Activated CD8-positive, alpha-beta memory T cell treated with anti-CD3 and anti-CD28 coated beads for 4 hours (primary cell): ENCODE measurements around the gene NTM.

ENCODE experiments used
- DNase-seq, 2 donors: peaks; one replicate each; pipeline ENCODE4 v3.0.0-alpha.2; 2020; ENCODE audit warnings: low read depth in 2 of 2

Gene NTM

GRCh38 chr11:132008226-132008625 is 637.8 kb downstream of the NTM start:
- no peak for DNase-seq

DNA sequence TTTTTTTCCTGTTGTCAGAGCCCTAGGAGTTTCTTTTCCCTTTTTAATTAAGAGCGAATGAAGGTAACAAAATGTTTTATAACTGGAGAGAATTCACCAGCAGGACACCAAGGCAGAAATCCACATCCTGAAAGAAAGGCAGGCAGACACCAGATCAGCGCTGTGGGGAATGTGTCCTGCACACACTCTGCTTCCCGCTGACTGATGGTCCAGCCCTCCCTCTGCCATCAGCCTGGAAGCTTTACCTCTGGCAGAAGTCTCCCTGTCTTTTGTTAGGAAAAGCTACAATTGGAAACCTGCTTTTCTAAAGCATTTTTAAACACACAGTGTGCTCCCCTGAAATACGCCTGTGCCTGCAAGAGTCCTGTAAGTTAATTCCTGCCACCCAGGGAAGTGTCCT is 638.5 kb downstream of the NTM start:
- DNase-seq = no peak

DNA sequence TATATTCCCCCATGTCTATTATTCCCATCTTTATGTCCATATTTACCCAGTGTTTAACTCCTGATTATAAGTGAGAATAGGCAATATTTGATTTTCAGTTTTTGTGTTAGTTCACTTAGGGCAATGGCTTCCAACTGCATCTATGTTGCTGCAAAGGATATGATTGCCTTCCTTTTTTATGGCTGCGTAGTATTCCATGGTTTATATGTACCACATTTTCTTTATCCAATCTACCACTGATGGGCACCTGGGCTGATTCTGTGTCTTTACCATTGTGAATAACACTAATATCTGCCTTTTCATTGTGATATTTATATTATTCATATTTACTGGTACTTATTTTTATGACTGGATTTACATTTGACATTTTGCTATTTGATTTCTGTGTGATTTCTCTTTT is 649.6 kb downstream of the NTM start:
- DNase-seq = no peak

DNA sequence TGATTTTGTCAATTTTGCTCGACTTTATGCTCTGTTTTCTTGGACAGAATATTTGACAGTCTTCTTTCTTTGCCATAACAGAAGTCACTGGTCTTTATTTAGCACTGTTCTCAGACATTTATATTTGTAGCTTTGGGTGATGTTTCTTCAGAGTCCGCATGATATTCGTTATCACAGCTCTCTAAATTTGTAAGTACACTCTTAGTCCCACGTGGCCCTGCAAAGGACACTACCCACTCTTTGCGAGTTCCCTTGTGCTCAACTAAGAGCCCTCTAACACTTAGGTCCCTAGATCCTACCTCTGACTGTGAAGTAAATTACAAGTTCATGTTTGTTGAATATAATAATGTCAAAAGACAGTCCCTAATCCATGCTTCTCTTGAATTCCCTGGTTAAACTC is 651.9 kb downstream of the NTM start:
- no peak for DNase-seq

GRCh38 chr11:132022733-132023478 is 652.5 kb downstream of the NTM start:
- no peak for DNase-seq

DNA sequence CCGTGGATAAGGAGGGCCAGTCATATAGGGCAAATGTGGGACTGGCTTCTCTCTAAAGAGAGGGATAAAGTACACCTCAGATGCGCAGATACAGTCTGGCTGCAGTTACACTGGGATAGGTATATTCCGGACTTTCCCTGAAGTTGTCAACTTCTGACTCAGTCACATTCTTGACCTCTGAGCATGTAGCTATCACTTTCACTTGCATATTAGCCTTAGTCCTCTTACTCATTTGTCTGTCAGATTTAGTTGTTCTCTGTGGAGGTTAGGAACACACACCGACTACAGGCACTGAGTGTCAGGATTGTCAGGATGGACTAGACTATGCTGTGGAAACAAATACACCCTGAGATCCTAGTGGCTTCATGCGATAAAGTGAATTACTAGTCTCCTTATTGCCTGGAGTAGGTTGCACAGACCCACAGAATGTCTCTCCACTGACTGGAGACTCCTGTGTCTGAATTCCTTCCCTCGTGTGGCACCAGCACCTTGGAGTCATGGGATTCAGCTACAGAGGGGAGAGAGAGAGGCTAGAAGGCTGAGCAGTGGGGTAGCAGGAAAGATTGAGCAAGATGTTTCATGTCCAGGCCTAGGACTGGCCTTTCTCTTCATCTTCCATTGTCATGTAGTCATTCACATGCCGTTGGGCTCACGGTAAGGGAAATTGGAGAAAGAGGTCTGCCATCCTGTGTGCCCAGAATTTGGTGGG is 654.3 kb downstream of the NTM start:
- DNase-seq = no peak

DNA sequence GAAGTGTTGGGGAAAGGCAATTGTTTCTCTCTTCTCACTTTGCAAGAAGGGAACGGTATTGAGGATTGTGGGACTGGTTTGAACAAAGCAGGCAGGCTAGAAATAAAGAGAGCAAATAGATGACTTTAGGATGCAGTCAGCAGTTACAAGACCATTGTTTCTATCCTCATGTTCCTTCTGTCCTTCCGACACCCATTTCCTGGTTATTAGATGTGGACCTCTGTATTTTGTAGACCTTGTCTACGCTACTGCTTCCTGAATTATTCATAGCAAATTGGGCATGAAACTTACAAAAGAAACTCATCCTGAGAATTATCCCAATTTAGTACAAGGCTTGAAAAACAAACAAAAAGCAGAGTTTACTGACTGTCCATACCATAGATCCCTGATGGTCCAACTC is 656.3 kb downstream of the NTM start:
- no peak for DNase-seq

DNA sequence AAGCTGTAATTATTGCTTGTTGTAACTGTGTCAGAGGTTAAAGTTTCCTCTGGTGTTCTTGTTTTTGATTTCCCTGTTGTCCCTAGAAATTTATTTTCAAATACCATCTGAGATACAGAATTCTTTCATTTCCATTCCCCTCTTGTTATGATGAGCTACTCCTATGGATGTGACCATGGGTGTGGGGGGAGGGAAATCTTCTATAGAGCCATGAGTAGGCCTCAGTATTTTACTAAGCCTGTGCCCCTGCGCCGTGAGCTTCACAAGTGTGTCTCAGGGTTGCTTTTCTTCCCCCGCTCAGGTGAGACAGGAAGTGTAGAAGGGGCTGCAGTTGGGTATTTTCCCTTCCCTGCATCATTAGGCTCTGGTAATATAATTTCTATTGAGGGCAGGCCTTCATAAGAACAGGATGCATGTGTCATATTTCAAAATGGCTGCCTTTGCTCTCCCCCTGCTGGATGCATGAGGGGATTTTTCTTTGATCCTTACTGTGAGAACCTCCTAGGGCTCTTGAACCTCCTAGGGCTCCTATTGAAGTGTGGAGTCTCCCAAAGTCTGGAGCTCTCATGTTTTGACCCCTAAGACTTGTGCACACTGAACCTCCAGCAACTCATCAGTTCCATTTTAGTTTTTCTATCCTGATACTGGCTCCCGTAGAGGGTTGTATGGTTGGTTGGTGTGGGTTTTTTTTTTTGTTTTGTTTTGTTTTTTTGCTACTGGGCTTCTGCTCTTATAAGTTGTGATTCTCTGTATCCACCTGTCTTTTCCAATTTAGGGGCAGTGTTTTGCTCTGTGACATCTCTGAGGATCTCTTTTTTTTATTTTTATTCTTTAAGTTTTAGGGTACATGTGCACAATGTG is 658.2 kb downstream of the NTM start:
- no peak for DNase-seq

GRCh38 chr11:132030896-132031295 is 660.5 kb downstream of the NTM start:
- DNase-seq = no peak

DNA sequence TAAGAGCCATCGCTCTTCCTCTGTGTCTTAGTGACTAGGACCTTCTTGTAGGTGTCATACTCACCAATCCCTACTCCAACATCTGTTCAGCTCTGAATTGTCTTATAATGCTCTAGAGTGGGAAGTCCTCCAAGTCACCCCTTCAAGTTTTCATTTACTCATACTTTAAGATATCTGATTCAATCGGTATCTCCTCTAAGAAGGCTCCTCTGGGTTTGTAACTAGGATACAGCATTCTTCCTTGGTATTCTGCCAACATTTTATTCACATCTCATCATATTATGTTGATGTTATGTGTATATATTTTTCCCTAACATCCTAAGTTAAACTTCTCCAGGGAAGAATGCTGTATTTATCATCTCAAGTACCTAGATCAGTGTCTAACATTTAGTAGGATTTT is 662.1 kb downstream of the NTM start:
- no peak for DNase-seq

DNA sequence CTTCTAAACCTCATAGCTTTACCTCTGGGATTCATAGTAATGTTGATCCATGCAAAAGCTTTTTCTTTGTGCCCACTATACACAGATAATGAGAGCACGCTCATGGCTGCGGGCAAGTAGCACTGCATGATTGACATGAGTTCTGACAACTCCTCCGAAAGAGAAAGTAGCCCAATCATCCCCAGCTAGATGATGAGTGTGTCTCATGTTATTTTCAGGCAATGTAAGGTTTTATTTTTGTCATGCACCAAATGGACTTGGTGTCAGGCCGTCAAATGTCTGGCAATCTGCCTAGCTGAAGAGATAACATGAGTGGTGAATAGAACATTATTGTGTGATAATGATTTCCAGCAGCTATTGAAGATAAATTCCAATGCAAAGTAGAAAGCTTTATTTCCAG is 662.6 kb downstream of the NTM start:
- no peak for DNase-seq

GRCh38 chr11:132035228-132035627 is 664.8 kb downstream of the NTM start:
- no peak for DNase-seq

DNA sequence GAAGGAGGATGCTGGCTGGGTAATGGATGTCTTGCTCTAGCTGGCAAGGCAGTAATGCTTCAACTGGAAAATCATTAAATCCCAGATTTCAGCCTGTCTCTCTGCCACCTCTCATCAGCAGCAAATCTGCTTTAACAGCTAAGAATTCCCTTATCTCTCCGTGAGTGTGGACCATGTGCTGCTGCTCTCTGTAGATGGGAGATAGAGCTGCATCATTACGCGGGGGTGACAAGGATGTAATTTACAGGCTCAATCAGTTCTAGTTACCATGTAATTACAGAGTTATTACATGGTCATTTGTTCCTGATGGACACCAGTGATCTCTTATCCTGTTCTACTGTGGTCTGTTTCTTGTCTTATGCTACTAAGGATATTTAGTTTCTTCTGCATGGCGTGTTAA is 665.4 kb downstream of the NTM start:
- no peak for DNase-seq

- no peak for DNase-seq
Observed at GRCh38 chr11:132036220-132036619, 665.8 kb downstream of the NTM start.

DNA sequence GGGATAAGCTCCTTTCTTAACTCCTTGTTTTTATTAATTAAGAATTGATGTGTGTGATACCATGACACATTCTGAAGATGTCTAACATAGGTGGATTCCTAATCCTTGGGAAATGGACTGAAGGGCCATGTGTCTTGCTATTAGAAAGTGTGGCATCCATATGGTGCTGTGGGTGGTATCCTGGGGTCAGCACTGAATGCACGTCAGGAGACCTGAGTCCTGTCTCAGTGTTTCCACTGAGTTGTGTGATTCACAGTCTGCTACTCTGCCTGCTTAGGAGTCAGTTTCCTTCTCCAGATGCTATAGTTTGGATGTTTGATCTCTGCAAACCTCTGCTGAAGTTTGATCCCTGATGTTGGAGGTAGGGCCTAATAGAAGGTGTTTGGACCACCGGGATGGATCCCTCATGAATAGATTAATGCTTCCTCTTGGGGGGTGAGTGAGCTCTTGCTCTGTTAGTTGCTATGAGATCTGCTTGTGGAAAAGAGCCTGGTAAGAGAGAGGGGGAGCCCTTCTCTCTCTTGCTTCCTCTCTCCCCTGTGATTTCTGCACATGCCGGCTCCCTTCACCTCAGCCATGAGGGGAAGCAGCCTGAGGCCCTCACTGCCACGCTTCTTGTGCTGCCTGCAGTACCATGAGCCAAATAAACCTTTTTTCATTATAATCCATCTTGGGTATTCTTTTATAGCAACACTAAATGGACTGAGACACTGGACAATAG is 666.5 kb downstream of the NTM start:
- DNase-seq = no peak

GRCh38 chr11:132037467-132037862 is 667.0 kb downstream of the NTM start:
- DNase-seq = no peak

GRCh38 chr11:132037956-132038355 is 667.5 kb downstream of the NTM start:
- DNase-seq = no peak

DNA sequence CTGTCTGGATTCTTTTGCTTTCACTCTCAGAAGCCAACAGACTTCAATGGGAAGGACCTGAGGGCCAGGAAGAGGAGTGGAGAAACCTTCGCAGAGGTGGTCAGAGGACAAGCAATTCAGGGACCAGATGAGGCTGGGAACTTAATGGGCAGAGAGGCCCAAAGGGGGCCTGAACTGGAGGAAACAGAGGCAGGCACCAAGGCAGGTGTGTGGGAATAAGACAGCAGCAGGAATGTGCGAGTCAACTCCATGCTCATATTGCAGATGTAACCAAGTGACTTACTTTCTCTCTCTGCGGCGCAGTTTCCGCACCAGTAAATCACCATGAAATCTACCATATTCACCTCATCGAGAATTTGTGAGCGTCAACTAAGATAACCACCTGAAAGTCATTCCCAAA is 669.1 kb downstream of the NTM start:
- DNase-seq = no peak

- DNase-seq = no peak
Observed at GRCh38 chr11:132042296-132042695, 671.9 kb downstream of the NTM start.

DNA sequence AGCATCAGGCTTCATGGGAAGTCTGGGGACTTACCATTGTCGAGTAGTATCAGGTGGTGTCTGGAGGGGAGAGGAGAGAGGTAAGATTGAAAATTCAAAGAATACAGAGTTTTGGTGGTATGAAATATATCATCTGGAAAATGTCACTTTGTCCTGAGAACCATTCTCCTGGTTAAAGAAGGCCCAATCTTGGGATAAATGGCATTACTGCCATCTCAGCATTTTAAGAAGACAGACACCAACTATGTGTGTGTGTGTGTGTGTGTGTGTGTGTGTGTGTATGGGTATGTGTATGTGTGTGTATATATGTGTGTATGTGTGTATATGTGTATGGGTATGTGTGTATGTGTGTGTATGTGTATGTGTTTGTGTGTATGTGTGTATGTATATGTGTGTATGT is 673.3 kb downstream of the NTM start:
- DNase-seq = no peak

DNA sequence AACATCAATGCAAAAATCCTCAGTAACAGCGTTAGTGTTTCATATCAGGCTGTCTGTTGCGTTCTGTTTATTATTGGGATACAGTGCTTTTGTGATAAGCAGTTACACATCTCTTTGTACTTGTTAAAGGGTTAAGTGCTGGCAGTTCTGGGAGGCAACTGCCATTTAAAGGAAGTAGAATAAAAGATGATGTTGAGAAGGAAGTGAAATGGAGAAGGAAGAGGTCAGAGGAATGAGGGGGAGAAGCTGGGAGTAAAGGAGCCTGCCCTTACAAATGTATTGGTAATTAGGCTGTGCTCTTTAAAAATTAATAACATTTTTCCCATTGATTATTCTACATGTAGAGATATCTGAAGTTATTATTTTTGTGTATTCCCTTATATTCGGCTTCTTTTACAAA is 674.7 kb downstream of the NTM start:
- DNase-seq = no peak

GRCh38 chr11:132046288-132046865 is 676.0 kb downstream of the NTM start:
- no peak for DNase-seq
